NCI-H2196 treated with DMSO at 0.1 percent for 48 hours (cell line): ENCODE data around the gene ATP5ME.
"Not testable (repeated sequence)": the region's sequence is repeated elsewhere in the genome, so short reads cannot be mapped to it uniquely, and the experiment has no call there.

ENCODE experiments used
- DNase-seq: peaks from one replicate; lab custom pipeline; 2025; ENCODE audit not compliant: unreplicated experiment; lab: John Stamatoyannopoulos, UW

The ATP5ME gene

DNA sequence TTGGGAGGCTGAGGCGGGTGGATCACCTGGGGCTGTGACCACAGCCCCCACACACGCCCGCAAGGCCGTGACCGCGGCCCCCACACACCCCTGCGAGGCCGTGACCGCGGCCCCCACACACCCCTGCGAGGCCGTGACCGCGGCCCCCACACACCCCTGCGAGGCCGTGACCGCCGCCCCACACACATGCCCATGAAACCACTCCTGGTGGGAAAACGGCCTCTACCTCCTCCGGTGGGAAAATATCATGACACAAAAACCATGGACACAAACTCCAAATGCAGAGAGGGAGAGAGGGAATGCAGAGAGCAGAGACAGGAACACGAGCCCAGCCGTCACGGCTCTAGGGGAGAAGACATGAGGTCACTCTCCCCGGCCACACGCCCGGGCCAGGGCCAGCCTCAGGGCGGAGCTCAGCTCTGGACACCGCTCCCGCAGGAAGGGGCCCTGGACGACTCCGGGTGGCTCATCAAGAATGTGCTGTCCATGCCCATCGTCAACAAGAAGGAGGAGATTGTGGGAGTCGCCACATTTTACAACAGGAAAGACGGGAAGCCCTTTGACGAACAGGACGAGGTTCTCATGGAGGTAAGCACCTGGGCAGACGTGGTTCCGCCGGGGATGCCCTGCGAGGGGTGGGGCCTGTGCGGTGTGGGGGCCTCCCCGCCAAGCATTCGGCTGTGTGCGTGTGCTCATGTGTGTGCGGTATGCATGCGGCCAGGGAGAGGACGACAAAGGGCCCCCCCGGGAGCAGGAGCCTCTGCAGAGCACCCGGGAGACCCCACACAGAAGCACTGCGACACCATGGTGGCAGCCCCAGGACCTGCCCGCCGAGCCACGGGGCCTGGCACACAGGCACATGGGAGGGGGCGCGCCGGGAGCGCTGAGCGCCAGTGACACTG lies 17.4 kb downstream of the ATP5ME start:
- no peak for DNase-seq

DNA sequence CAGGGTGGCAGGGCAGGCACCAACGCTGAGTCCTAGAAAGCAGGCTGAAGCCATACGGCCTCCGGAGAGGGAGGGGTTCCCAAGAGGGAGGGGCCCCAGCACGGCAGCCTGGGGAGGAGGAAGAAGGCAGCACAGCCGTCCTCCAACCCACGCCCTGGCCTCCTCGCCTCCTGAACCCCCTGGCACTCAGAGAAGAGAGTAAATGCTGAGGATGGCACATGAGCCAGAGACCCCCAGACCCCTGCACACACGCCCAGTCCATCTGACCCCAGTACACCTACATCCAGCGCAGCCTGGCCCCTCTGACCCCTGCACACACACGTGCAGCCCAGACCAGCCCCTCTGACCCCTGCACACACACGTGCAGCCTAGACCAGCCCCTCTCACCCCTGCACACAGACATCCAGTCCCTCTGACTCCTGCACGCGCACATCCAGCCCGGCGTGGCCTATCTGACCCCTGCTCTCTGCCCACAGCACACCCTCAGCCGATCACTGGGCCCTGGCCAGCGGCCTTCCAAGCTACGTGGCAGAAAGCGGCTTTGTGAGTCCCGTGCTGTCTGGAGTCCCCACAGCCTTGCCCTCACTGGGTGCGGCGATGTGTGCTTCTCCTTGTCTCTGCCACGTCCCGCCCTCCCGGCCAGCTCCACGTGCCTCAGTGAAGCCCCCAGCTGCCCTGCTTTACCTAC lies 18.5 kb downstream of the ATP5ME start:
- no peak for DNase-seq

DNA sequence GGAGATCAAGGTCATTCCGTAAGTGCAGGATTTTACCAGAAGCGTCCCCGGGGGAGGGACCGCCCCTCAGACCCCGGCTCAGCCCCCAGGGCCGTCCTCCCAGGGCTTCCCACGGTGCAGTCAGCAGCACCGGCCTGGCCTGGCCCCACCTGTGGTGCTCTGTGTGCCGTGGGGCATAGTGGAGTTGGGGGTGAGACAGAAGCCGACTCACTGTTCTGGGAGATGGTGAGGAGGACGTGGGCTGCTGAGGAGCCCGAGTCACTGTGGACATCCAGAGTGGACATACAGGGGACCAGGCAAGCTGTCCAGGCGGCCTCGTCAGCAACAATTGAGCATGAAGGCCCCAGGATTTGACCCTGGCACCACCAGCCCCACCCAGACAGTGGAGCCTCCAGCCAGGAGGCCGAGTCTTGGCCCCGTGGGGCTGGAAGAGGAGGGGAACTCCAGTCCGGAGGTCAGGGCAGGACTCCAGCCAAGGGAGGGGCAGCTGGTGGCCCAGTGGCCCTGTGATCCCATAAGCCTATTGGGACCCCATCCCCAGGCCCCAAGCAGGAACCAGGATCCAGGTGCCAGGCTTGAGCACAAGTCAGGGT lies 19.1 kb downstream of the ATP5ME start:
- DNase-seq: no peak

DNA sequence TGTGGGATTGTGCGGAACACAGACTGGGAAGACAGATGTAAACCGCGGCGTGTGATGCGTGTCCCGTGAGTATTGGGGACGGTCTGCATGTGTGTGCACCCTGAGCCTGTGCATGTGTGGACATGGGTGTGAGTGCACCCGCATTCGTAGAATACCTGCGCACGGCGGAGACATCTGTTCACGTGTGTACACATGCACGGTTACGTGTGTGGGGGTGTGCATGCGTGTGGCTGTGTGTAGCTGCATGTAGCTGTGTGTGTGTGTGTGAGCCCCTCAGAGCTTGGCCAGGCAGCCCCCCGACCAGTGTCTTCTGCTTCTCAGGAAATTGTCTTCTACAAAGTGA lies 19.6 kb downstream of the ATP5ME start:
- no peak for DNase-seq

DNA sequence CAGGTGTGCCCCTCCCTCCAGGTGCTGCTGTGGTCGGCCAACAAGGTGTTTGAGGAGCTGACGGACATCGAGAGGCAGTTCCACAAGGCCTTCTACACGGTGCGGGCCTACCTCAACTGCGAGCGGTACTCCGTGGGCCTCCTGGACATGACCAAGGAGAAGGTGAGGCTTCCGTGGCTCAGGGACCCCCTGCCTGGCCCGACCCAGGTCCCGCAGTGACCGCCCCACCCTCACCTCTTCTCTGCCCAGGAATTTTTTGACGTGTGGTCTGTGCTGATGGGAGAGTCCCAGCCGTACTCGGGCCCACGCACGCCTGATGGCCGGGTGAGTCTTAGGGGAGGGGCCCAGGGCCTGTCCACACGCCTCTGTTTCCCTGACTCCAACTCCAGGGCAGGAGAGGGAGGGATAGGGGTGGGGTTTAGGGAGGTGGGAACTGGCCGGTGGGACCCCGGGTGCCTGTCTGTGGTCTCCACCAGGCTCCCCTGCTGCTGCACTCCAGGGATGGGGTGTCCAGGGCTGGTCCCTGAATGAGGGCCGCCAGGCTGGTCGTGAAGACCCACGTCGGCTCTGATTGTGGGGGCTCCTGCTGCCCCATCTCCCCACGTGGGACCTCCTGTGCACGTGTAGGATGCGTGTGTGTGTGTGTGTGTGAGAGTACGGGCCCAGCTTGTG lies 20.1 kb downstream of the ATP5ME start:
- DNase-seq: no peak

DNA sequence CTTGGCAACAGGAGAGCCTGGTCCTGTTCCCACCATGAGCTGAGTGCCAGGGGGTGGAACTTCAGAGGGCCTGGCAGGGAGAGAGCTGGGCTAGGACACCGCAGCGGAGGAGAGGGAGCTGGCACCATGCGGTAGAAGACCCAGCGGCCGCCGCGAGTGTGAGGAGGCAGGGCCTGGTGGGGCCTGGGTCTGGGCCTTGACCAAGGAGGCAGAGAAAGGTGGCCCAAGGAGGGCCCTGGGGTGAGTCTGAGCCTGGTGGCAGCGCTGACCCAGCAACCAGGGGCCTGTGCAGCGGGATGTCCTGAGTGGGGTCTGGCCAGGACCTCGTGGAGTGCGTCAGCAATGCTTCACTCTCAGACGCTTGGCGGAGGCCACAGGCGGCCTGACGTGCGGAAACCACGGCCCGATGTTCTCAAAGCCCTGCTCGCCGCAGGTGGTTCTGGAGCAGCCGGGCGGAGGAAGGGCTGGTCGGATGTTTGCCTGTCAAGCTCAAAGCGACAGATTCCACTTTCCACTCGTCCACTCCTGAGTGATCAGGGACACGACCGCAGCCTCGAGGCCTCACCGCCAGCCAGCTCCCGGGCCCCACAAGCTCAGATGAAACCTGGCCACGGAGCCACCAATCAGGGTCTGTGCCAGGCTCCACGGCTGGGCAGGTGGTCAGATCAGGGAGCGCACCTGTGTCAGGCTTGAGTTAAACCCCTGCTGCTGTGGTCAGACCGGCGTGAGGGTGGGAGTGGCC lies 20.8 kb downstream of the ATP5ME start:
- DNase-seq: no peak

DNA sequence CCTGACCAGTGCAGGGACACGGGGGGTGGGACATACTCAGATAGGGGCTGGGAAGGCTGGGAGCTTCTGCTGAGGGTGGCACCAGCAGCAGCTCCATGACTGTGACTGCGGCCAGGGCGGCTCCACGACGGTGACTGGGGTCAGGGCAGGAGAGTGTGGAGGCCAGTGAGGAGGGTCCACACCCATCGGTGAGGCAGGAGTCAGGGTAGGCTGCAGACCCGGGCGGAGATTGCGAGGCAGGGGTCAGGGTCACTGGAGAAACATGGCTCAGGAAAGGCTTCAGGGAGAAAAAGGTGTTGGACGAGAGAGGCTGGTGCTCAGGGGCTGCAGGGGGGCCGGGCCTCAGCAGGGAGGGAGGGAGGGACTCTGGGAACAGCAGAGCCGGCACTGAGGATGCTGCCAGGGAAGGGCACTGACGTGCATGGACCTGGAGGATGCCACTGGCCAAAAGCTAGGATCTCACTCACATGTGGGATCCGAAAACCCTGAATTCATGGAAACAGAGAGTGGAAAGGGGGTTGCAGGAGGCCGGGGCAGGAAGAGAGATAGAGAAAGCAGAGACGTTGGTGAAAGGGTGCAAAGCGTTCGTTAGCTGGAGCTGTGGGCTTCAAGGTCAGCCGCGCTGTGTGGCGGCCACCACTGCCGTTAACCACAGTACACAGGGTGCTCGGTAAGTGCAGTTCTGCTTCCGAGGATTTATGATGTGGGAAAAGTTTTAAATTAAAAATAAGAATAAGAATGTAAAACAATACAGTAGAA lies 22.0 kb downstream of the ATP5ME start:
- DNase-seq: no peak

DNA sequence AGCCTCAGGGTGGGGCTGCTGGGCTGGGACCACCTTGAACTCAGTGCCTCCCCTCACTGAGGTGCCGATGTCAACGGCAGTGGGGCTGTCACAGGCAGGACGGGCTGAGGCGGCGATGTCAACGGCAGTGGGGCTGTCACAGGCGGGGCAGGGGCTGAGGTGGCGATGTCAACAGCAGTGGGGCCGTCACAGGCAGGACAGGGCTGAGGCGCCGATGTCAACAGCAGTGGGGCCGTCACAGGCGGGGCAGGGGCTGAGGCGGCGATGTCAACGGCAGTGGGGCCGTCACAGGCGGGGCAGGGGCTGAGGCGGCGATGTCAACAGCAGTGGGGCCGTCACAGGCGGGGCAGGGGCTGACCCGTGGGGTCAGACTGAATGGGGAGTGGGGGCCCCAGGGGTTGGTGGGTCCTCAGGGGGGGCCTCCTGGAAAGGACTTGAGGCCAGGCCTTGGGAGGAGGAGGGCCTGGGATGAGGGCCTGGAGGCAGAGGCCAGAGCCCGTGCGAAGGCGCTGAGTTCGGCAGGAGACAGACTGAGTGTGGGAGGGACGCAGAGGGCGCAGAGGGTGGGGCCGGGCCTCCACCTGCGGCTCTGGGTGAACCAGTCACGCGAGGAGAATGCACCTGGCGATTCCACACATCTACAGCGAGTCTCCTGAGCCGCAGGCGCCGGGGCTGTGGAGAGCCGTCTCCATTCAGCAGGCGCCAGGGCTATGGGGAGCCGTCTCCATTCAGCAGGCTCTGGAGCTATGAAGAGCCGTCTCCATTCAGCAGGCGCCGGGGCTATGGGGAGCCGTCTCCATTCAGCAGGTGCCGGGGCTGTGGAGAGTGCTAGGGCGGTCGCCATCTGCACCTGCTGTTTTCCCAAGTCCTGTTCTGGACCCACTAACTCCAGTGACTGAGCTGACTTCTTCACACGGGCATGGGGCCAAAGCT lies 22.9 kb downstream of the ATP5ME start:
- DNase-seq: no peak

DNA sequence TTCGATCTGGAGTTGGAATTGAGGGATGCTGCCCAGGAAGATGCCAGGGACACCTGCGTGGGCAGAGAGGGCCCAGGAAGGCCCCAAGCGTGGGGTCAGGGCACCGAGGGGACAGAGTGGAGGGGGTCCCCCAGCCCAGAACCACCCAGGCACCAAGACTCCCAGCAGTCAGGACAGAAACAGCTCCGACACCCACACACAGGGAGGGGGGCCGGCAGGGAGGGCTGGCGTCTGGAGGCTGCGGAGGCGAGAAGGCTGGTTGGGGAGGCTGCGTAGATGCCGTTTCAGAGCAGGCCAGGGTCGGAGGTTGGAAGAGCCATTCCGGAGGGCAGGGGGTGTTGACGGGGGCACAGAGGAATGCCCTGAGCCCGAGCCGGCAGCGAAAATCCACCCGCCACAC lies 23.6 kb downstream of the ATP5ME start:
- no peak for DNase-seq

DNA sequence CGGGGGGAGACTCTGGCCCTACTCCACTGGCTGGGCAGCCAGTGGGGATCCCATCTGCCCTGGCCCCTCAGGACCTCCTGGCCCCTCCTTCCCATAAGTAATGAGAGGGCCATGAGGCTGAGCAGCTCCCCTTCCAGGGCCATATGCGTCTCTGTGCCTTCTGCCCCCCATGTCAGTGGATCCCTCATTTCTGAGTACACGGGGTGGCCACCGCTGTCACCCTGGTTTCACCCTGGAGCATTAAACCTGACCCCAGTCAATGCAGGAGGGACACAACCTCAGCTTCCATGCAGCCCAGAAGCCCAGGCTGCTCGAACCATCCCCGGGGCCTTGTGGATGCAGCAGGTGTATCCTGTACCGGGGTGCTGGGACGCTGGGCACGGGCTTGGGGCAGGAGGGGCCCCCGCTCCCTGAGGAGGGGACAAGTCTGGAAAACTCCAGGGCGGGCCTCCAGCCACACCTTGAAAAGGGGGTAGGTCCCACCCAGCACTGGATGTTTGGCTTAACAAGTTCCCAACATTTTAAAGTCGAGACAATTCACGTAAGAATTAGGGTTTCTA lies 24.2 kb downstream of the ATP5ME start:
- DNase-seq: no peak

DNA sequence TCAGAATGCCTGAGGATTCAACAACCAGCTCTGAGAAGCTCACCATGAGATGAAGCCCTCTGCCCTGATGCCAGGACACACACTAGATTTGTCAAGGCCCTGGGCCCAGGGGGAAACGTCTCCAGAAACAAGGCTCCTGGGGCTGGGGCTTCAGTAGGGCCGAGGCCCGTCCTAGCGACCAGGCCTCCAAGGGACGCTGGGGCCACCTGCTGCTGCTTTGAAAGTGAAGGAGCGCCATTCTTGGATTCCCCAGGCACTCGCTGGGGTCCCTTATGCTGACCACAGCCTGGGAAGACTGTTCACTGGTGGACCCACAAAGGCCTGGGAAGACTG lies 24.8 kb downstream of the ATP5ME start:
- no peak for DNase-seq

DNA sequence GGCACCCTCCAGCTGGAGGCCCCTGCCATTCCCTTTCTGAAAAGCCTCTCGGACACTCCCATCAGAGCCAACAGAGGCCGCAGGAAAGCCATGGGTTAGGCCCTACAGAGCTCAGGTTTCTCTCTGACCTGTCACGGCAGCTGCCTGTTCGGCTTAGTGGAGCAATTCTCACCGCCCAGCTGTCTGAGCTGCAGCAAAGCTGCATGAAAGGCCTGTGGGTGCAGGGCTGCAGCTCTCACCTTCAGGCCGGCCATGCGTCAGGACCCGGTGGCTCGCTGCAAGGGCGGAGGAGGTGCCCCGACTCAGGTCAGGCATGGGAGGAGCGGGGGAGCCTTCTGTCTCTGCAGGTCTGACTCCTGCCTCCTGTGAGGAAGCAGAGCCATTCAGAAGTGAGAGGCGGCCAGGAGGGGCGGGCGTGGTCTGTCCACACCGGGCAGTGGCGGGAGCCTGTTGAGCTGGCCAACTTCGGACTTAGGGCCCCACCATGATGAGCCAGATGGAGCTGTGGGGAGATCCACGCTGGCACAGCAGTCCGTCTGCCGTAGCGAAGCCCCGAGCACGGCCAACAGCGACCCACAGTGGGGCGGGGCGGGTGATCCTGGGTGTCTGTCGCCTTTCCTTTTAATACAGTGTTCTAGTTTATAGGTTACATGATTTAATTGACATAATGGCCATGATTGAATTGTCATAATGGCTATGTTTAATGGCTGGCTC lies 25.3 kb downstream of the ATP5ME start:
- DNase-seq: peak; percentile 16

DNA sequence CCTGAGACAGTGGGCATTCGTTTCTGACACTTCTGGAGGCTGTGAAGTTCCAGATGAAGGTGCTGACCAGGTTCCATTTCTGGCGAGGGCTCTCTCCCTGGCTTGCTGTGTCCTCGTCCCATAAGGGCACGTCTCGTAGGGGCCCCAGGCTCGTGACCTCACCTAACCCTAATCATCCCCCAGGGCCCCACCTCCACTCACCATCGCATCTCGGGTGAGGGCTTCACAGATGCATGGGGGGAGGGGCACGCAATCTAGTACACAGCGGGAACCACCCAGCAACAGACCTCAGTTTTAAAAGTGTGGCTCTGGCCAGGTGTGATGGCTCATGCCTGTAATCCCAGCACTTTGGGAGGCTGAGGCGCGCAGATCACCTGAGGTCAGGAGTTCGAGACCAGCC lies 26.6 kb downstream of the ATP5ME start:
- DNase-seq: no peak

DNA sequence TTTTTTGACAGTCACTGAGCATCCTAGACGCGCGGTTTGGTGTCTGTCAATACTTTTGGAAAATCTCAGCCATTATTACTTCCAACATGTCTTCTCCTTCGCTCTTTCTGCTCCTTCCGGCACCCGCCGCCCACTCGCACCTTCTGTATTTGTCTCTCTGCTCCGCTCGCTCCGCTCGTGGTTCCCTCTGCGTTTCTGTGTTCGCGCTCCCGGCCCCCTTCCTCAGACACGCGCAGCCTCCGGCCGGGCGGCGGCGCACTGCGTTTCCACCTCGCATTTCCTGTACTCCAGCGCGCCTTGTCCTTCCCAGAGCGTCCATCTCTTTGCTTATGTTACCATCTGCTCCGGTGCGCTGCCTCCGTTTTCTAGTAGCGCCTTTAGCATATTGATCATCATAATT lies 27.6 kb downstream of the ATP5ME start:
- no peak for DNase-seq

DNA sequence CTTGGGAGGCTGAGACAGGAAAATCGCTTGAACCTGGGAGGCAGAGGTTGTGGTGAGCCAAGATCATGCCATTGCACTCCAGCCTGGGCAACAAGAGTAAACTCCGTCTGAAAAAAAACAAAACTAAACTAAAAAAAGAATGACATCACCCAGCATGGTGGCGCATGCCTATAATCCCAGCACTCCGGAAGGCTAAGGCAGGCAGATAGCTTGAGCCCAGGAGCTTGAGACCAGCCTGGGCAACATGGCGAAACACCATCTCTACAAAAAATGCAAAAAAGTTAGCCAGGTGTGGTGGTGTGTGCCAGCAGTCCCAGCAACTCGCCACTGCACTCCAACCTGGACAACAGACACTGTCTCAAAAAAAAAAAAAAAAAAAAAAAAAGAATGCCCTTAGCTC lies 31.7 kb downstream of the ATP5ME start:
- not testable (repeated sequence) for DNase-seq

DNA sequence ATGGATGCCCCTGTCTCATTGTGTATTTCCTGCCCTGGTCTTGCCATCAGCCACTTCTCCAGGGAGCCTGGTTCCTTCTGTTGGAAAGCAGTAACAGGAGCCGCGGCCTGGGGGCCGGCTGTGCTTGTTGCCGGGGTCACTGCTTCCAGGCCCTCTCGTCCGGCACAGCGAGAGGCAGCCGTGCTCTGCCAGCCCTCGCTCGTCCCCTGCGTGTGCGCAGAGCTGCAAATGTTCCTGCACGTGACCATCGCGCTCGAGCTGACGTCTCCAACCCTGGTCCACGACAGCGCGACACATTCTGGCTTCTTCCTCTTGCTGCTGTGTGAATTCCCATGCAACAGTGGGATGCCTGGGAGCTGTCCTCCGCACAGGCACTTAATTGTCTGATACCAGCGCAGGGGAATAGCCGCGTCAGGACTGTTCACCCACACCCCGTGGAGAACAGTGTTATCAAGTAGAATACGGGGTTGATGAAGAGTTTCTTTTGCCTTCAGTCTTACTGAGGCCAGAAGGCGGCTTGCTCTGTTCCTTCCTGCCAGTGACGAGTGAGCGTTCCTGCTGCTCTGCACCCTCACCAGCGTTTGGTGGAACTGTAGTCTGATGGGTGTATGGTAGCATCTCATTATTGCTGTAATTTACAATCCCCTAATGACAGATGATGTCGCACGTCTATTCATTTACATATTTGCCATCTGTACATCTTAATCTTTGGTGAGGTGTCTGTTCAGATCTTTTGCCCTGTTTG lies 36.4 kb downstream of the ATP5ME start:
- DNase-seq: no peak

DNA sequence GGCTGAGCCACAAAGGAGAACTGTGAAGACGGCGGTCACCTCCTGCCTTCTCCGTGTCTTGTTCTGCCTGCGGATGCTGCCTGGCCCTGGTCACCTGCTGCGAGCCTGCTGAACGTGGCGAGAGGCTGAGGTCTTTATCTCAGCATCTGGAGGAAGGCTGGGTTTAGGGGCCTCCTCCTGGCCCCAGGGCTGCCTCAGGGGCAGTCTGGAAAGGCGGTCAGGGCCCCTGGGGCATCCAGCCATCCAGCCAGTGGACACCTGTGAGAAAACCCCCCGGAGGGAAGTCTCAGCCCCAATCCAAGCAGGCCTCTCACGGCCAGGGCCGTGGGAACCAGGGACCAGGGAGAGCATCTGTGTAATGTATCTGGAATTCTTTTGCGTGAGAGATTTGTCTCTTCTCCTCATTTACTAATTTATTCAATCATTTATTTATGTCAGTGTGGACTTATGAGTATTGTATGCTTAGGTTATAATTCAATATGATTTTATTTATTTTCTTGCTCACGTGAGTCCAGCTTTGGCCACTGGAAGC lies 37.4 kb downstream of the ATP5ME start:
- DNase-seq: no peak
